Mucosa of descending colon (tissue), 3 donors: ENCODE results near the gene HSD17B4. TPM values are rescaled to one million over a fixed set of nuclear protein-coding genes. Genes with fewer than 3 reads are reported as not detected.

Experiments used
- ATAC-seq: fragments of 200-7000 bp; cut with Tn5 transposase; one replicate; pipeline ENCODE4 v1.9.1; 2020; ENCODE audit warnings: mild to moderate bottlenecking, moderate library complexity
- DNase-seq, 3 donors: peaks; one replicate each; pipeline ENCODE4 v3.0.0-alpha.2; 2020
- H3K36me3 ChIP-seq: fragments of 200-600 bp; one replicate; pipeline ENCODE4 v1.8.0; 2021; ENCODE audit warnings: low read depth, mild to moderate bottlenecking
- H3K4me1 ChIP-seq: fragments of 200-600 bp; one replicate; pipeline ENCODE4 v1.8.0; 2021; ENCODE audit warnings: low read depth, mild to moderate bottlenecking
- H3K4me3 ChIP-seq: fragments of 200-600 bp; one replicate; pipeline ENCODE4 v1.8.0; 2021; ENCODE audit warnings: mild to moderate bottlenecking
- H3K9me3 ChIP-seq: fragments of 200-600 bp; one replicate; pipeline ENCODE4 v1.8.0; 2021; ENCODE audit warnings: mild to moderate bottlenecking
- CTCF ChIP-seq: fragments of 200-600 bp; IDR thresholded peaks from one replicate; pipeline ENCODE4 v1.8.0; 2022; ENCODE audit warnings: antibody characterized with exemption, mild to moderate bottlenecking
- intact Hi-C, 2 donors: fragments of 100-400 bp; cut with DNase I in 1 of 2; cut with micrococcal nuclease in 1 of 2; formaldehyde crosslinking; loops; one replicate each; pipeline versions ENCODE4 v1.11.0 to v1.11.1; 2022; cut with DNase I, micrococcal nuclease
- total RNA-seq, 3 donors: library from RNA; stranded (reverse); fragmentation: NEBNext Ultra II Directional in 2 of 3; extraction: Animal tissue kit (Norgen Biotek cat#: 25700) in 2 of 3; gene quantifications; one replicate each; pipeline versions ENCODE4 v1.2.1 to v1.2.4, GENCODE V29; 2021 to 2023
- donor health status: DM: no; HTN: no; CAD: no; lungs with moderate emphysema.
- donor health status: DM: no; HTN: no; CAD: no.
- donor health status: DM: no; HTN: yes; CAD: no.

The HSD17B4 gene
- total RNA-seq, 3 donors from 2014 or later = 178 to 243 (median 235) TPM

- peak; percentile 81 for ATAC-seq
- Histone ChIP-seq H3K36me3 (no peaks in the 10 kb centered on the region), H3K4me3 (no peak overlapping the region), H3K4me1 (no peaks in the 10 kb centered on the region), H3K9me3 (no peaks in the 10 kb centered on the region)
- intact Hi-C loops = no loop called here
- DNase-seq = no peak
- no peak for TF ChIP-seq CTCF
These were observed 6.8 kb downstream of the HSD17B4 start for GRCh38 chr5:119458911-119459632.

DNA sequence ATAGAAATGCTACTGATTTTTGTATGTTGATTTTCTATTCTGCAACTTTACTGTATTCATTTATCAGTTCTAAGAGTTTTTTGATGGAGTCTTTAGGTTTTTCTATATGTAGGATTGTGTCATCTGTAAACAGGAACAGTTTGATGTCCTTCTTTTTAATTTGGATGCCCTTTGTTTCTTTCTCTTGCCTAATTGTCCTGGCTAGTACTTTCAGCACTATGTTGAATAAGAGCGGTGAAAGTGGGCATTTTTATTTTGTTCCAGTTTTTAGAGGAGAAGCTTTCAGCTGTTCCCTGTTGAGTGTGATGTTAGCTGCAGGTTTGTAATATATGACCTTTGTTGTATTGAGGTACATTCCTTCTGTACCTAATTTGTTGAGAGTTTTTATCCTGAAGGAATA is 13.3 kb downstream of the HSD17B4 start:
- Histone ChIP-seq H3K4me3 (no peak overlapping the region), H3K4me1 (no peaks in the 10 kb centered on the region), H3K36me3 (no peaks in the 10 kb centered on the region), H3K9me3 (peaks cover 11% of the 10 kb centered on the region)
- ATAC-seq (no peak), DNase-seq (no peak)
- intact Hi-C loops = no loop called here
- TF ChIP-seq CTCF = no peak

GRCh38 chr5:119468286-119468685 is 16.0 kb downstream of the HSD17B4 start:
- Histone ChIP-seq H3K9me3 (peaks cover 11% of the 10 kb centered on the region), H3K4me1 (no peaks in the 10 kb centered on the region), H3K36me3 (no peaks in the 10 kb centered on the region), H3K4me3 (no peak overlapping the region)
- DNase-seq (no peak), ATAC-seq (no peak)
- TF ChIP-seq CTCF = no peak
- intact Hi-C loops = no loop called here

- ATAC-seq (no peak), DNase-seq (no peak)
- Histone ChIP-seq H3K4me3 (no peak overlapping the region), H3K4me1 (no peaks in the 10 kb centered on the region), H3K36me3 (no peaks in the 10 kb centered on the region), H3K9me3 (peaks cover 11% of the 10 kb centered on the region)
- intact Hi-C loops = no loop called here
- TF ChIP-seq CTCF = no peak
These were observed 17.9 kb downstream of the HSD17B4 start for GRCh38 chr5:119470105-119470763.

DNA sequence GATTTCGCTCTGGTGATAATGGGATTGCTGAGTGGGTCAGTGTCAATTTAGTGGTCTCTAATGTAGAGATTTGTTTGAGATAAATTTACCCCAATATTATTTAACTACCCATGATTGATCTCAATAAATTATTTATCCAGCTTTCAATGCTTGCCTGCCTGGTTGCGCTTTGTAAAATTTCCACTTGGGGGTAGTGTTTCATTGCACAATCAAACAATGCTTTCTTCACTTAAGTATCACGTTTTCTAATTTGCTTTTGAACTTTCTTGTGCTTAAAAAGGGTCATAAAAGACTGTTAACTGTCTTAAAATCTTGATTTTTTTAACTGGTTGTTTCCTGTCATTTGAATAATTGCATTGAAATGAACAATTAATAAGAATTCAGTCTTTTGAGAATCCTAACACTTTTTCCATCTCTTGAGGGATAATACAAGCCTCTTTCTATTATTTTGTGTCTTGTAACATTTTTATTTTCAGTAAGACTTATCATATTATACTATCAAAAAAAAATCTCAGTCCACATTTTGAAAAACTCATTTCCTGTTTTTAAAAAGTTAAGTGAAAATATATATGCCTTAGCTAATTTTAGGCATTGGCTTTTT is 18.7 kb downstream of the HSD17B4 start:
- intact Hi-C loops = no loop called here
- Histone ChIP-seq H3K36me3 (no peaks in the 10 kb centered on the region), H3K9me3 (peaks cover 11% of the 10 kb centered on the region), H3K4me1 (no peaks in the 10 kb centered on the region), H3K4me3 (no peak overlapping the region)
- DNase-seq (no peak), ATAC-seq (no peak)
- peak; percentile 16 for TF ChIP-seq CTCF
